HepG2 (cell line): ENCODE results near the gene KDM3A. TPM values are rescaled to one million over a fixed set of nuclear protein-coding genes. Genes with fewer than 3 reads are reported as not detected.

Experiments used
- AGO2 ChIP-seq: fragments of 200-400 bp; formaldehyde crosslinking; optimal IDR thresholded peaks from 2 replicates; pipeline ENCODE3; 2017; ENCODE audit warnings: mild to moderate bottlenecking, low read depth, low read length, moderate library complexity
- ARNT2 ChIP-seq: sonication (generic); formaldehyde crosslinking; IDR thresholded peaks from 2 replicates; pipeline ENCODE4 v1.8.0; 2022; ENCODE audit warnings: mild to moderate bottlenecking, low read depth, missing genetic modification reagents, moderate library complexity
- CEBPB ChIP-seq: IDR thresholded peaks from 2 replicates; pipeline ENCODE4 v1.6.1; 2011; ENCODE audit warnings: low read depth, low read length, improper control_type of control experiment, borderline replicate concordance
- CEBPG ChIP-seq: IDR thresholded peaks from 2 replicates; pipeline ENCODE4 v1.6.1; 2016
- GATAD2A ChIP-seq: IDR thresholded peaks from 2 replicates; pipeline ENCODE4 v1.6.1; 2016
- GLI4 ChIP-seq: sonication (generic); formaldehyde crosslinking; IDR thresholded peaks from 2 replicates; pipeline ENCODE4 v1.5.1; 2020; ENCODE audit warnings: missing genetic modification reagents, mild to moderate bottlenecking, moderate library complexity, borderline replicate concordance
- HNF4A ChIP-seq: sonication (generic); formaldehyde crosslinking; IDR thresholded peaks from 2 replicates; pipeline ENCODE4 v1.4.0; 2020; ENCODE audit warnings: missing genetic modification reagents
- MBNL3 ChIP-seq: fragments of 250-450 bp; sonication (Bioruptor Pico); conservative IDR thresholded peaks from 2 replicates; pipeline ENCODE4 v1.8.0; 2022; ENCODE audit warnings: mild to moderate bottlenecking, inconsistent platforms
- REXO4 ChIP-seq: sonication (generic); formaldehyde crosslinking; IDR thresholded peaks from 2 replicates; pipeline ENCODE4 v1.8.0; 2022; ENCODE audit warnings: missing genetic modification reagents, mild to moderate bottlenecking, borderline replicate concordance
- SUZ12 ChIP-seq: fragments of 150-350 bp; IDR thresholded peaks from 2 replicates; pipeline ENCODE4 v1.6.1; 2014; ENCODE audit warnings: low read depth, low read length
- TARDBP ChIP-seq: sonication (generic); formaldehyde crosslinking; IDR thresholded peaks from 2 replicates; pipeline ENCODE4 v1.8.0; 2022; ENCODE audit warnings: mild to moderate bottlenecking, missing genetic modification reagents
- THYN1 ChIP-seq: sonication (generic); formaldehyde crosslinking; IDR thresholded peaks from 2 replicates; pipeline ENCODE4 v1.8.1; 2023; ENCODE audit warnings: low read depth, mild to moderate bottlenecking, moderate library complexity, missing genetic modification reagents, borderline replicate concordance
- TMF1 ChIP-seq: sonication (generic); formaldehyde crosslinking; IDR thresholded peaks from 2 replicates; pipeline ENCODE4 v1.8.1; 2022; ENCODE audit warnings: low read depth, missing genetic modification reagents
- TSC22D2 ChIP-seq: sonication (generic); formaldehyde crosslinking; IDR thresholded peaks from 2 replicates; pipeline ENCODE4 v1.5.1; 2020; ENCODE audit warnings: missing genetic modification reagents, mild to moderate bottlenecking, borderline replicate concordance
- ZBTB40 ChIP-seq, 2 experiments: fragments of 450-650 bp in 1 of 2; sonication (generic) in 1 of 2; formaldehyde crosslinking in 1 of 2; IDR thresholded peaks; 2 replicates each; pipeline versions ENCODE4 v1.6.1 to v1.8.0; 2016 to 2022; ENCODE audit warnings: antibody characterized with exemption in 1 of 2, mild to moderate bottlenecking in 1 of 2, missing genetic modification reagents in 1 of 2
- ZC3H13 ChIP-seq: sonication (generic); formaldehyde crosslinking; IDR thresholded peaks from 2 replicates; pipeline ENCODE4 v1.8.1; 2023; ENCODE audit warnings: mild to moderate bottlenecking, missing genetic modification reagents, moderate library complexity
- ZNF589 ChIP-seq: sonication (generic); formaldehyde crosslinking; conservative IDR thresholded peaks from 2 replicates; pipeline ENCODE4 v1.8.0; 2022; ENCODE audit warnings: mild to moderate bottlenecking, moderate library complexity, missing genetic modification reagents
- ZSCAN12 ChIP-seq: sonication (generic); formaldehyde crosslinking; IDR thresholded peaks from 2 replicates; pipeline ENCODE4 v1.9.0; 2021; ENCODE audit warnings: mild to moderate bottlenecking, missing genetic modification reagents
- polyA plus RNA-seq, 8 experiments: library from polyadenylated mRNA; depleted of rRNA in 3 of 8; stranded (reverse) in 7 of 8; unstranded in 1 of 8; fragments of >200 nt; fragmentation: Illumina TruSeq in 4 of 8; extraction: Trizol in 4 of 8; gene quantifications; 2 replicates each; pipeline versions ENCODE4 v1.2.1 to v1.2.3, GENCODE V29; 2011 to 2016; ENCODE audit warnings: low read depth in 4 of 8, missing spikeins in 1 of 8, mixed read lengths in 1 of 8; ENCODE audit not compliant: insufficient read depth in 1 of 8
- total RNA-seq, 5 experiments: library from RNA; depleted of rRNA; stranded (reverse); fragments of >200 nt; fragmentation: Illumina TruSeq; extraction: Trizol; gene quantifications; 2 replicates each; pipeline ENCODE4 v1.2.3, GENCODE V29; 2016; ENCODE audit warnings: low read depth in 1 of 5

The KDM3A gene
- total and polyA plus RNA-seq, 2 of the 13 experiments (the other 11 are each of a cell fraction or from before 2014, with no cell fraction given), result 21.0 to 70.2 TPM

DNA sequence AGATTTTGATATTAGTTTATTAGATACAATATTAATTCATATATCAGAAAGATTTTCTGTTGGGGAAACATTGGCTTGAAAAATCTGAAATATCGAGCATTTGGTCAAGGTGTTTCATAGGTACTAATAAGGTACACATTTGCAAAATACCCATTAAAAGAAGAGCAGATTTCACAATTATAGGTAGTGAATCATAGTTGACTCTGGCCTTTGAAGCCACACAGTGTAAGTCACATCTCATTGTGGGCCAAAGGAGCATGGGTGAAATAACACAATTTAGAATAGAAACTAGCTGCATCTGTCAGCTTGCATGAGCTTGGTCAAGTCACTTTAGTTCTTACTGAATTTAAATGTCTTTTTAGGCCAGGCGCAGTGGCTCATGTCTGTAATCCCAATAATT, 4.9 kb downstream of the KDM3A start (continued):
- TF ChIP-seq ZBTB40 (IDR thresholded peaks at IDR 0.05) (no peak), ZBTB40 (CRISPR knock-in tag; IDR thresholded peaks at IDR 0.05) (no peak), TARDBP (CRISPR knock-in tag) (no peak), ARNT2 (no peak), MBNL3 (CRISPR knock-in tag) (no peak), ZC3H13 (no peak), GLI4 (CRISPR knock-in tag) (no peak), ZNF589 (CRISPR knock-in tag) (no peak), TSC22D2 (CRISPR knock-in tag) (no peak), CEBPG (CRISPR knock-in tag) (peak; percentile 38; the same call in 1 of the 2 replicates), TMF1 (CRISPR knock-in tag) (no peak), REXO4 (CRISPR knock-in tag) (no peak), THYN1 (no peak), CEBPB (peak; percentile 77; the same call in 1 of the 2 replicates), GATAD2A (CRISPR knock-in tag) (no peak), ZSCAN12 (CRISPR knock-in tag) (no peak), AGO2 (no peak), SUZ12 (no peak), HNF4A (no peak)
